AG08395 (cell line): ENCODE data around the gene LRRC70.
"Not testable (repeated sequence)": the region's sequence is repeated elsewhere in the genome, so short reads cannot be mapped to it uniquely, and the experiment has no call there.

Experiments
- DNase-seq: peaks from one replicate; pipeline ENCODE4 v3.0.0; 2012; ENCODE audit warnings: mixed read lengths, low spot score

Gene LRRC70

DNA sequence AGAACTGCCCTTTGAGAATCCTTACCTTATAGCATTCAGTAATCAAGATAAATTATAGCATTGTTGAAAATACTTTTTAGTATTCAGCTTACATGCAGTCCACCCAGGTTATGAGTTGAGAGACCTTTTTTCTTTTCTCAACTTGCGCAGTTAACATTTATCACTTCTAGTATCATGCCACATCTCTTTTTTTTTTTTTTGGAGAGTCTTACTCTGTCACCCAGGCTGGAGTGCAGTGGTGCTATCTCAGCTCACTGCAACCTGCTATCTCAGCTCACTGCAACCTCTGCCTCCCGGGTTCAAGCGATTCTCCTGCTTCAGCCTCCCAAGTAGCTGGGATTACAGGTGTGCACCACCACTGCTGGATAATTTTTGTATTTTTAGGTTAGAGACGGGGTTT is 29.0 kb downstream of the LRRC70 start:
- no peak for DNase-seq

- no peak for DNase-seq
Measured at GRCh38 chr5:62608529-62609511, 30.2 kb downstream of the LRRC70 start.

DNA sequence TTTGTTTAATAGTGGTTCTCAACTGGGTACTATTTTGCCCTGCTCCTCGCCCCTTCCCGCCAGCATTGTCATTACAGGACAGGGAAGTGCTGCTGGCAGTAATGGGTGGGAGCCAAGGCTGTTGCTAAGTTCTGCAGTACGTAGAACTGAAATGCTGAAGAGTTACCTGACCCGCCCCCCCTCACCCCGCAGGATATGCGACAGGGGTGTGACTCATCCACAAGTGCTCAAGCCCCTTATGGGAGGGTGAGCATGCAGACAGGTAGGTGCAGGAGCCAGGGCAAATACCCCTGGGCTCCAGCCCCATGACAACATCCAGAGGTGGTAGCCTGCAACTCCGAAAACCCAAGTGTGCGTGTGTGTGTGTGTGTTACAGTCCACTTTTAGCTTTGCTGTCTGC is 35.7 kb downstream of the LRRC70 start:
- DNase-seq: no peak

DNA sequence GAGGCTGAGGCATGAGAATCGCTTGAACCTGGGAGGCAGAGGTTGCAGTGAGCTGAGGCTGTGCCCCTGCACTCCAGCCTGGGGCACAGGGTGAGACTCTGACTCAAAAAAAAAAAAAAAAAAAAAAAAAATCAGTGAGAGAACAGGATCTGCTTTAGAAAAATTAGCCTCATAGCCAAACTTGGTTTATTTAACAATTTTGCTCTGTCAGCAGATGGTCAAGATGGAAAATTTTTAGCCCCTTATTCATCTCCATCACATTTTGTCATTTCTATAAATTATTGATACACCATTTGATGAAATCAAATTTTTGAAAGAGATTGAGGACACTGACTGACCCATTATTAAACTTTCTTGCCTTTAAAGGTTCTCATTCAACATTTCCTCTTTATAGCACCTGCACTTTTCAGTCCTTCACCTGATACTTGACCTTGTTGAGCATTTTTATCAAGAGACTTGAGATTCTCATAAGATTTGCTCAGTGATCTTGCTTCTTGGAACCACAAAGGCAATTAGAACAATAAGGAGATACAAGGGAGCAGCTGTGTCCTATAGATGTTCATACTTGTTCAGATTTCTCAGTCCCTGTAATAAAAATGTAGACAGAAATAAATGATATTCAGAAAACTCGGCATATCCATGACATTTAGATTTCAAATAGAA is 38.1 kb downstream of the LRRC70 start:
- no peak for DNase-seq

- DNase-seq: no peak
Measured at GRCh38 chr5:62617943-62618342, 39.3 kb downstream of the LRRC70 start.

DNA sequence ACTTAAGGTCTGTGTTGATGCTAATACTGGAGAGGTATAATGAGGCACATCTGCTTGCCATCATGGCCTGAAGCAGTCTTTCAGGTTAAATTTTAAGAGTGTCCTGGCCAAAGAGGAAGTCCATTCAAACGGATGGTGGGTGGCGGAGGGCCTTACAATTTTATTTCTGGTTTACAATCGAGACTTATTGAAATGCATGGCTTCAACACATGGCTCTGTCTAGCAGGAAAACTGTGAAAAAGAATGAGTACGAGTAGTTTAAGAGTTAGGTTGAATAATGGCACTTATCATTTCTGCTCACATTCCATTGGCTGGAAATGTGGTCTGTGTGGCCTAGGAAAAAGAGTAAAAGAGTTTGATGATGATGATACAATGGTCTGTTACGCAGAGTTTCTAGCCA is 42.1 kb downstream of the LRRC70 start:
- no peak for DNase-seq

GRCh38 chr5:62621280-62621679 is 42.7 kb downstream of the LRRC70 start:
- no peak for DNase-seq

DNA sequence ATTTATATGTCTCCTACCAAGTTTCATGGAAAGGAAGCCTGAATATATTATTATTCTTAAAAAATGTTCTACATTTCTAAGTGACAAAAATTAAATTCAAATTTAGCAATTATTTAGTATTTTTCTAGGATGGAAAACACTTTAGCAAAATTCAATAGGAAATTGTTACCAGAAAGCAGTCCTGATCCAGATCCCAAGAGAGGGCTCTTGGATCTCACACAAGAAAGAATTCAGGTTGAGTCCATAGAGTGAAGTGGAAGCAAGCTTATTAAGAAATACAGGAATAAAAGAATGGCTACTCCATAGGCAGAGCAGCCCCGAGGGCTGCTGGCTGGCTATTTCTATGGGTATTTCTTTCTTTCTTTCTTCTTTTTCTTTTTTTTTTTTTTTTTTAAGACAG is 44.7 kb downstream of the LRRC70 start:
- no peak for DNase-seq

- DNase-seq: not testable (repeated sequence)
Measured at GRCh38 chr5:62624436-62624835, 45.8 kb downstream of the LRRC70 start.

- DNase-seq: no peak
Measured at GRCh38 chr5:62626534-62626933, 47.9 kb downstream of the LRRC70 start.

GRCh38 chr5:62627121-62627520 is 48.5 kb downstream of the LRRC70 start:
- no peak for DNase-seq

DNA sequence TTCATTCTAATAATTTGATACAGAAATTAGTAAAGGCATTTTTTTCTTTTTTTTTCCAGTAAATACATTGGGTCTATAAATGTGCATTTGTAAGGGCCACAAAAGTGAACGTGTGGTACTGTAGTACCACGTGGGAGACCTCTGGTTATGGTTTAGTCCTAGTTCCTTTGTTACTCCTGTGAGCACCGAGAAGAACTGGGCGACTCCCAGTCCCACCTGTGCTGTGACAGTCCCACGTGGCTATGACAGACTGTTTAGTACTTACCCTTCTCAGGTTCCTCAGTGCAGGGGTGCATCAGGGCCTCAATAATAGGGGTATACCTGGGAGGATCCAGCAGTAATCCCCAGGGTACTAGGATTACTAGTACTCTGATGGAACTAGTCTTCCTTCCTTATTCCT is 49.3 kb downstream of the LRRC70 start:
- DNase-seq: no peak
